ENCODE data around the gene DUSP3.

The DUSP3 gene

GRCh38 chr17:43768382-43768781 lies 10.4 kb downstream of the DUSP3 start:
- DNase-seq: no peak

DNA sequence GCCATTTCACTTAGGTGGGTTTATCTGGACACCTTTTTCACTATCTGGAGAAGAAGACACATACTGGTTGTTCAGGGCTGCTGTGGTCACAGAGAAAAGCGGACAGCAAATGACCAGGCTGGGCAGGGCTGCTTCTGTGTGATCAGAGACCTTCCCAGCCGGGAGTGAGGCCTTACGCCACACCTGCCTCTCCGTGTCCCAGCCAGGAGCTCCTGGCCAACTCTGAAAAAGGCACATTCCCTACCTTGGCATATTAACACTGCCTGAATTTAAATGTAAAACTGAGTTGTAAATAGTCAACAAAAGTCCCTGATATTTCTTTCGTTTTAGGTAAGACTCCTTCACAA lies 11.1 kb downstream of the DUSP3 start:
- DNase-seq: no peak

- no peak for DNase-seq
Measured at GRCh38 chr17:43767053-43767712, 11.6 kb downstream of the DUSP3 start.

DNA sequence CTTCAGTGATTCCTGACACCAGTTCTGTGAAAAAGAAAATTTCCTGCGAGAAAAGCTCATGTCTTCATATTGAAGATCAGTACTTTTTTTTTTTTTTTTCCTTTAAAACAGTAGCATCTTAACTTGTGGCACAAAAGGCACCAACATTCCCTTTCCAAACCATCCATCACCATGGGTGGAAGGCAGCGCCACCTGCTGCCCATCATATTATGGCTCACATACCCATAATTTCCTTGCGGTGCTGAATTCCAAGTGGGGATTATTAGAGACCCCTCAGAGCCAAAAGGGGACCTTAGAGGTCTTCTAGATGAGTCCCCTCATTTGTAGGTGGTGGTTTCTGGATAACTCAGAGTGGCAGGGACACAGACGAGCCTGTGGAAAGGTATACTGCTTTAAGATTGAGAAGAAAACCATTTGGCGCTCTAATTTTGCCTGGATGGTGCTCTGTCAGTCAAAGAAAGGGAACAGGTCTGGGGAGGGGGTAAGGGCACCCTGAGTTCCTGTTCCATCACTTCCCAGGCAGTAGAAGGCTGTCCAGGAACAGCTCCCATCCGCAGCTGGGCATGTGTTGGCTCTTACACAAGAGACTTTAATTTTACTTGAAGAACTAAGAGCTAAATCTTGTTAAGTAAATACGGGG lies 12.2 kb downstream of the DUSP3 start:
- DNase-seq: peak; percentile 43

DNA sequence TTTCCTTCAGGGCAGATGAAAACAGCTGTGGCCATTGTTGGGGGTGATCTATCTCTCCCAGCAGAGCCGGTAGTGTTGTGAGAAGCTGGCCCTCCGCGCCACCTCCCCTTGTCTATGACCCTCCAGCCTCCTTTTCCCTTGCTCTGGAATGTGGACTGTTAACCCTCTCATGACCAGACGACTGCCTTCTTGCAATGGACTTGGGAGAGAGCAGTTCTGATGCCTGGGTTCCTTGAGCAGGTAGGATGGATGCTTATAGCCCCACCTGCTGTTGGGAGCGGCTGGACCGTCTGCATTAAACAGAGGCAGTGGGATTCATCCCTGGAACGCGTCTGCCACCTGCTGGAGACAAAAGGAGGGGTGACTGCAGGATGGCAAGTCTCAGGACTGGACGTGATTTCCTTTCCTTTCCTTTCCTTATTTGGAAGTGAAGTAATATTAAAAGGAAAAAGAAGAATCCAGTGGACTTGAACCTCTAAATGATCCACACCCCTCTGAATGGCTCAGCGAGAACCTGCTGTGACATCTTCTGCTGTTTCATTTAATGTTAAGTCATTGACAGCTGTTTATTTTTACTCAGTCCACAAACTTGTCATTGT lies 18.4 kb downstream of the DUSP3 start:
- peak; percentile 90 for DNase-seq

- DNase-seq: no peak
Measured at GRCh38 chr17:43759836-43760235, 18.9 kb downstream of the DUSP3 start.

DNA sequence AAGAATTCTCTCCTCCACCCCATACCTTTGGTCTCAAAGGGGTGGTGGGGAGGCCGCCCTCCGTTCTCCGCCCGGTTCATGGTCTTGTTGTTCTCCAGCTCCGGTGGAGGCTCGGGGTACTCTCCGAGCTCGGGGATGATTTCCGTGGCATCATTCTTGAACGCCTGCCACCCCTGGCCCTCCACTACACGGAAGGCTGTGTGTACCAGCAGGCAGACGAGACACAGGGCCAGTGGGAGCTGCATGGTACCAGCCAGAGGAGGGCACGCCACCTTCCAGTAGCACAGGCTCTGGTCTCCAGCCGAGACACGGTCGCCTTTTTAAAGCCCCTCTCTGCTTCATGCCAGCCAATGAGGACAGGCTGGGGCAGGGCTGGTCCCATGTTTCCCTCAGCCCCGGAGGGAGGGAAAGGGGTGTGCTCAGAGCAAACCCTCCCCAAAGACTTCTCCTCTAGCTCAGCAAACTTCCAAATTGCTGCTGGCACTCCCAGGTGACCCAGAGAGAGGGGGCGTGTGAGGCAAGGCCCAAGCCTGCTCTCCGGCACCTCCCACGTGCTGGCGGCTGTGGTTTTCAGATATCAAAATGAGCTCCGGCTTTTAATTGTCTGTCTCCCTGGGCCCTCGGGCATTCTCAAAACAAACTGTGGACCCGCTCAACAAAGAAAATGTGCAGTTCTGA lies 20.1 kb downstream of the DUSP3 start, which contains the start of gene SOST:
Gene SOST, minus strand, starts transcription at position 295 of the 678 bp plus-strand sequence. Its CDS starts 50 bp downstream, at position 245.
- DNase-seq: no peak

DNA sequence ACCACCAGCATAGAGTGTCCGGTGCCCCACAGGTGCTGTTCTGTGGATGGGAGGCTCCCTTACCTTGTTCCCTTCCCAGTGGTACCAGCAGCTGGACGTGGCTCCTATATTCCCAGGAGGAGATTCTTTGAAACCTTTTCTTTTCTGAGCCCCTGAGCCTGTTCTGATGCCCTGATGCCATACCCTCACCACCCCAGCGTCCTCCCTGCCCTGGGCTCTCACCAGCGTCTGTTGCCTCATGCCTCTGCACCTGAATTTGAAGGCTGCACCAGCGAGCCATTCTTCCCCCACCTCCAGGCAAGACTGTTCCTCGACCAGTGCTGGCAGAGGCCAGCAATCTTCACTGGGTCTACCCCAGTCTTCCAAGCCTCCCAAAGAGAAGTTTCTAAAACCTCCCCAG lies 20.7 kb downstream of the DUSP3 start:
- no peak for DNase-seq

DNA sequence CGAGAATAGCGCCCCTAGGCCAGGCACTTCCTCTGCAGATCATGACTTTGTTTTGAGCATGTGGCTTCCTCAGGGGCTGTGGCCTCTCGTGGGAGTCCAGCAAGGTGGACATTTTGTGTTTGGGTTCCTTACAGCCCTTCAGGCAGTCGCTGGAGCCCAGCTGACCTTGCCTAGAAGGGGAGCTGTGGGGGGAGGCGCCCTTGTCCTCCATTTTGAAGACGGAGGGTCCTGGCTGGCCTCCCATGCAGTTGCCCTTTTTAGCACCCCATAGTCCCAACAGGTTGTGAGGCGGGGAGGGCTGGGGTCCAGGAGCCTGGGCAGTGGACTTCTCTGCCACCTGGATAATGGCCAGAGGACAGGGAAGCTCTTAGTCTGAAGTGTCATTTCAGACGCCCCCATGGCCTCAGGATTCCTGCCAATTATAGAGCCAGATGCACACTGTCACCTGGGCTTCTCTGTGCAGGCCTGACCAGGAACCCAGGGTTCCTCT lies 21.6 kb downstream of the DUSP3 start:
- DNase-seq: no peak

- DNase-seq: no peak
Measured at GRCh38 chr17:43756201-43756600, 22.6 kb downstream of the DUSP3 start.

DNA sequence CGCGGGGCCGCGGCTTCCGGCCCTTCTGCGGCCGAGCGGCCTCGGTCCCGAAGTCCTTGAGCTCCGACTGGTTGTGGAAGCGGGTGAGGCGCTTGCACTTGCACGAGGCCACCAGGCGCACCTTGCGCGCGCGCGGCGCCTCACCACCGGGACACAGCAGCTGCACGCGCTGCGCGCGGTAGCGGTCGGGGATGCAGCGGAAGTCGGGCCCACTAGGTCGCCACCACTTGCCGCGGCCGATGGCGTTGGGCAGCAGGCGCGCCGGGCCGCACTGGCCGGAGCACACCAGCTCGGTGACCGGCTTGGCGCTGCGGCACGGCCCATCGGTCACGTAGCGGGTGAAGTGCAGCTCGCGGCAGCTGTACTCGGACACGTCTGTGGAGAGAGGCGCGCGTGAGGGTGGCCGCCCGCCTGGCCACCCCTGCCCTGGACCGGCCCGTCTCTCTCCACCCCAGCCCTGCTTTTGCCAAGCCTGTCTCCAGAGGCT lies 23.3 kb downstream of the DUSP3 start:
- no peak for DNase-seq

DNA sequence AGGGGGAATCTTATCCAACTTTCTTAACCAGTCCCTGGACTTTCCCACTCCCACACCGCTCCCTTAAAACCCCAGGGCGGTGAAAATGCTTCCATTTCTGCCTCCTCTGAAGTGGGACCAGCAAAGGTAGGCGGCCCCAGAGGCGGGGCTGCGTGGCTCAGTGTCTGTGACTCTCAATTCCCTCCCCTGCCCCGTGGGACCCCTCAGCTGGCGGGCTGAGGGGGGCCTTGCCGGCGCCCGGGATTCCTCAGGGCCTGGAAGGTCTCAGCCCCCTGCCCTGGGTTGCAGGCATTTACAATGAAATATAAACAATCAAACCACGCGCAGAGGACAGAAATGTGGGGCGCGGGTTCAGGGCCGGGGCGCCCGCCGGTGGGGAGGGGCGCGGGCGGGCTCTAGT lies 23.8 kb downstream of the DUSP3 start:
- no peak for DNase-seq

GRCh38 chr17:43753493-43754129 lies 25.2 kb downstream of the DUSP3 start:
- peak; percentile 26 for DNase-seq

GRCh38 chr17:43750153-43750552 lies 28.6 kb downstream of the DUSP3 start:
- no peak for DNase-seq

DNA sequence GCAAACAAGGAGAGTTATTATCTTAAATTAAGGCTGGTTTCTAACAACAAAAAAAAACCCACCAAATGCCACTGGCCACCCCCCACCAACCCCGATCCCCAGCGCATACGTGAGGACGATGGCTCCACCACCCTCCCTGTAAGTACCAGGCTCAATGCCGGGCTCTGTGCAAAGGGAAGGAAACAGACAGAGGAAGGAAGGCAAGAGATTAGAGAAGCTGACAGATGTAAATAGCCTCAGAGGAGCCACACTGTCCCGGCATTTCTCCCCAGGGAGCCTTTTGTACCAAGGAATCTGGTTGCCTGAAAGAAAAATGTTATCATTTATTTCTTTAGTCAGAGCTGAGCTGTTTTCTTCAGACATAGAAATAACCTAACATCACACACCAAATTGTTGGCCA lies 33.2 kb downstream of the DUSP3 start:
- no peak for DNase-seq

- no peak for DNase-seq
Measured at GRCh38 chr17:43741636-43742035, 37.1 kb downstream of the DUSP3 start.

GRCh38 chr17:43740541-43740940 lies 38.2 kb downstream of the DUSP3 start:
- DNase-seq: peak; percentile 57

GRCh38 chr17:43737722-43738121 lies 41.1 kb downstream of the DUSP3 start:
- peak; percentile 18 for DNase-seq

DNA sequence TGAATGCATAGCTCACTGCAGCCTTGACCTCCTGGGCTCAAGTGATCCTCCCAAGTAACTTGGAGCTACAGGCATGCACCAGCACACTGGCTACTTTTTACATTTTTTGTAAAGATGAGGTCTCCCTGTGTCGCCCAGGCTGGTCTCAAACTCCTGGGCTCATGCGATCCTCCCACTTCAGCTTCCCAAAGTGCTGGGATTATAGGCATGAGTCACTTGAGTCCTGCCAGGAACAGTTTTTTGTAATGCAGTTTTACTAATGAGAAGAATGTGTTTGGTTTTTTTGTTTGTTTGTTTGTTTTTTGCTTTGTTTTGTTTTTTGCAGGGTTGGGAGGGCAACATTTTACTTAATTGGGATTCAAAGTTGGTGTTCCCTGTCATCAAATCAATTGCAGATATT lies 42.4 kb downstream of the DUSP3 start:
- DNase-seq: no peak

DNA sequence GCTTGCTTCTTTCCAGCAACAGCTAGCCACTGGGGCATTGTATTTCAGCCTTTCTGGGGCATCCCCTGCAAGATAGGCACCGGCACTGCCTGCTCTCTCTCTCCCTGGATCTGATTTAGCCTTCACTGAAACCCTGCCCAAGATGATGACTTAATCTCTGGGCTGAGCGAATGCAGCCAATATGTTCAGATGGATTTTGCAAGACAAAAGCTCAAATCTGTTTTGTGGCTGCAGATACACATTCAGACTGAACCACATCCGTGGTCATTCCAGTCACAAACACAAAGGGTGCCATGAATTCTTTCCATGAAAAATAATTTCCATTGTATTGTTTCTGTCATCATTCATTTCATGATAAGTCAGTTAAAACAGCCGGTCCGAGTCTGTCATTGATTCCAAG lies 44.4 kb downstream of the DUSP3 start:
- peak; percentile 94 for DNase-seq

- DNase-seq: no peak
Measured at GRCh38 chr17:43733956-43734355, 44.8 kb downstream of the DUSP3 start.

- DNase-seq: peak; percentile 95
Measured at GRCh38 chr17:43732958-43733357, 45.8 kb downstream of the DUSP3 start.

GRCh38 chr17:43728081-43728480 lies 50.7 kb downstream of the DUSP3 start:
- DNase-seq: no peak

Data from fibroblast of upper back skin (primary cell).